DND-41 (cell line): ENCODE results near the gene CTXND1.

Experiments used
- ATAC-seq: fragments of 200-7000 bp; cut with Tn5 transposase; 3 replicates; pipeline ENCODE4 v1.9.1; 2021; ENCODE audit warnings: low read depth; ENCODE audit not compliant: insufficient read depth
- DNase-seq: peaks from one replicate; pipeline ENCODE4 v3.0.0-alpha.2; 2020
- H2AFZ ChIP-seq: 2 replicates; pipeline ENCODE4 v1.6.0; 2012; ENCODE audit warnings: low read depth, low read length
- H3K27ac ChIP-seq: 2 replicates; pipeline ENCODE4 v1.5.1; 2012; ENCODE audit warnings: low read length, inconsistent platforms
- H3K27me3 ChIP-seq: fragments of 200-600 bp; sonication (generic); 2 replicates; pipeline ENCODE4 v1.6.0; 2012; ENCODE audit warnings: low read length, mild to moderate bottlenecking, inconsistent platforms; ENCODE audit not compliant: insufficient read depth, poor library complexity
- H3K36me3 ChIP-seq: 2 replicates; pipeline ENCODE4 v1.5.1; 2012; ENCODE audit warnings: low read length, inconsistent platforms; ENCODE audit not compliant: insufficient read depth
- H3K4me1 ChIP-seq: 2 replicates; pipeline ENCODE4 v1.5.1; 2012; ENCODE audit warnings: mild to moderate bottlenecking, low read length; ENCODE audit not compliant: insufficient read depth
- H3K4me2 ChIP-seq: 2 replicates; pipeline ENCODE4 v1.6.0; 2012; ENCODE audit warnings: mild to moderate bottlenecking, moderate library complexity, low read length, inconsistent platforms; ENCODE audit not compliant: insufficient read depth
- H3K4me3 ChIP-seq, 2 experiments: fragments of 200-600 bp in 1 of 2; shearing (Covaris generic) in 1 of 2; 2 replicates each; pipeline ENCODE4 v1.5.1; 2012 to 2016; ENCODE audit warnings: inconsistent platforms in 2 of 2, low read length in 2 of 2, mild to moderate bottlenecking in 2 of 2, low read depth in 1 of 2, moderate library complexity in 1 of 2
- H3K79me2 ChIP-seq: 2 replicates; pipeline ENCODE4 v1.6.0; 2012; ENCODE audit warnings: low read length, inconsistent platforms; ENCODE audit not compliant: insufficient read depth
- H3K9ac ChIP-seq: 2 replicates; pipeline ENCODE4 v1.6.0; 2012; ENCODE audit warnings: low read depth, mild to moderate bottlenecking, inconsistent platforms, low read length, moderate library complexity
- H3K9me3 ChIP-seq: 2 replicates; pipeline ENCODE4 v1.5.1; 2012; ENCODE audit warnings: low read length, moderate library complexity, mild to moderate bottlenecking, inconsistent platforms; ENCODE audit not compliant: insufficient read depth, severe bottlenecking
- H4K20me1 ChIP-seq: 2 replicates; pipeline ENCODE4 v1.6.0; 2012; ENCODE audit warnings: low read length; ENCODE audit not compliant: insufficient read depth
- EZH2 ChIP-seq: IDR thresholded peaks from 3 replicates; pipeline ENCODE4 v1.6.1; 2012; ENCODE audit warnings: borderline replicate concordance, low read depth, mild to moderate bottlenecking, moderate library complexity, low read length, inconsistent platforms; ENCODE audit not compliant: severe bottlenecking
- TF ChIP-seq, protein P1 (sequence below): IDR thresholded peaks from 2 replicates; pipeline ENCODE4 v1.5.1; 2012; ENCODE audit warnings: borderline replicate concordance, low read length, moderate library complexity, mild to moderate bottlenecking; ENCODE audit not compliant: poor library complexity, severe bottlenecking; ENCODE audit errors: extremely low read depth

The CTXND1 gene

DNA sequence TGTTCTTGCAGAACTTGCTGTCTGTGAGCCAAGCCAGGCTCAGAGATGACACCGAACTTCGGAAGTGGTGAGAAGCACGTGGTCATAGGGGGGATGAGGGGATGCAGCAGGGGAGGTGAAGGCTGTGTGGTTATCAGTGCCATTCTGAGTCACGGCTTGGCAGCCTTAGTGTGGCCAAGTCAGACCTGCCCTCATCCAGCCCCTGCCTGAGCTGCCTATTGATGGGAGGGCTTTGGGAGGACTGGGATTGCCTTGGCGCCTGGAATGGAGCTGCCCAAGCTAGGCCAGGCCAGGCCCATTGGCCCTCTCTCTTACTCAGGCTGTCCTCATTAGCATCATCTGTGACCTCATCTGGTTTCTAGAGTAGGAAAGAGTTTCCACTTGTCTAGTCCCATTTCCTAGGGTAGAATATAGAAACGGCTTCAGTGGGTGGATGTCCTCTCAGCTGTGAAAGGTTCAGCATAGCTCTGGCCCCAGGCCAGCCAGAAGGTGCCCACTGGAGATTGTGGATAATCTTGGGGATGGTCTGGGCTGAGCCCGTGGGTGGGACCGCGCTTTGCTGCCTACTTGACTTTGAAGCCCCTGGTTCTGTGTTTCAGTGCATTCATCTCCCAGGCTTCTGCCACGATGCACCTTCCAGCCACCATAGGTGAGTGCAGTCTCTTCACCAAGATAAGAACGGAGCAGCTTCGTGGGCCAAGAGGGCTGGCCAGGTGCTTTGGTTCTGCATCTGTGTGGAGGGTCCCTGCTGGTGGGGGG lies 92.0 kb downstream of the CTXND1 start:
- TF ChIP-seq EZH2: no peak
- TF ChIP-seq, protein P1, sequence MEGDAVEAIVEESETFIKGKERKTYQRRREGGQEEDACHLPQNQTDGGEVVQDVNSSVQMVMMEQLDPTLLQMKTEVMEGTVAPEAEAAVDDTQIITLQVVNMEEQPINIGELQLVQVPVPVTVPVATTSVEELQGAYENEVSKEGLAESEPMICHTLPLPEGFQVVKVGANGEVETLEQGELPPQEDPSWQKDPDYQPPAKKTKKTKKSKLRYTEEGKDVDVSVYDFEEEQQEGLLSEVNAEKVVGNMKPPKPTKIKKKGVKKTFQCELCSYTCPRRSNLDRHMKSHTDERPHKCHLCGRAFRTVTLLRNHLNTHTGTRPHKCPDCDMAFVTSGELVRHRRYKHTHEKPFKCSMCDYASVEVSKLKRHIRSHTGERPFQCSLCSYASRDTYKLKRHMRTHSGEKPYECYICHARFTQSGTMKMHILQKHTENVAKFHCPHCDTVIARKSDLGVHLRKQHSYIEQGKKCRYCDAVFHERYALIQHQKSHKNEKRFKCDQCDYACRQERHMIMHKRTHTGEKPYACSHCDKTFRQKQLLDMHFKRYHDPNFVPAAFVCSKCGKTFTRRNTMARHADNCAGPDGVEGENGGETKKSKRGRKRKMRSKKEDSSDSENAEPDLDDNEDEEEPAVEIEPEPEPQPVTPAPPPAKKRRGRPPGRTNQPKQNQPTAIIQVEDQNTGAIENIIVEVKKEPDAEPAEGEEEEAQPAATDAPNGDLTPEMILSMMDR: no peak
- Histone ChIP-seq H3K4me2 (0 out of 2 replicates have a peak overlapping the region, but pooled peaks have one; percentile 17), H3K27me3 (no peaks in the 10 kb centered on the region), H3K9me3 (no peaks in the 10 kb centered on the region), H3K27ac (peak overlapping the region; percentile 64), H4K20me1 (no peaks in the 10 kb centered on the region), H3K36me3 (peaks cover 9% of the 10 kb centered on the region; the same call in 1 of the 2 replicates), H2AFZ (peak overlapping the region; percentile 59), H3K4me1 (peaks cover 16% of the 10 kb centered on the region), H3K9ac (peak overlapping the region; percentile 7; the same call in 1 of the 2 replicates), H3K79me2 (no peaks in the 10 kb centered on the region), H3K4me3 (no peak overlapping the region)
- ATAC-seq (no peak), DNase-seq (no peak)

DNA sequence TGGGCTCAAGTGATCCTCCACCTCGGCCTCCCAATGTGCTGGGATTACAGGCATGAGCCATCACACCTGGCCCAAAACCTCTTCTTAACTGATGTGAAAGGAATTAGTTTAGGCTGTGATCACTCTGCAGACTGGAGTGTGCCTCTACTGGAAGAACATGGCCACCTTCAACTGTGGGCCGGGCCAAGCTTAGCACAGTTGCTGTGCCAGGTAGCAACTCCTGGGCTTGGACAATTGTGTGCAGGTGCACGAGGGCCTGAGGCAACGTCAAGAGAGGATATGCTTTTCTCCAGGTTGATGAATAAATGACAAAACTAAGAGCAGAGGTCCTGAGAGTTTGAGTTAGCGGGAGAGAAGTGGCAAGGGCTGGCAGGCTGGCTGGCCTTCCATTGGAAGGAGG lies 92.7 kb downstream of the CTXND1 start:
- Histone ChIP-seq H3K4me1 (peaks cover 20% of the 10 kb centered on the region), H4K20me1 (no peaks in the 10 kb centered on the region), H3K36me3 (peaks cover 9% of the 10 kb centered on the region; the same call in 1 of the 2 replicates), H3K9me3 (no peaks in the 10 kb centered on the region), H3K79me2 (no peaks in the 10 kb centered on the region), H3K4me2 (no peak overlapping the region), H3K4me3 (no peak overlapping the region), H3K27me3 (no peaks in the 10 kb centered on the region), H3K9ac (no peak overlapping the region), H2AFZ (no peak overlapping the region), H3K27ac (no peak overlapping the region; the same call in 1 of the 2 replicates)
- ATAC-seq (no peak), DNase-seq (no peak)
- no peak for TF ChIP-seq EZH2
- TF ChIP-seq, protein P1: no peak

DNA sequence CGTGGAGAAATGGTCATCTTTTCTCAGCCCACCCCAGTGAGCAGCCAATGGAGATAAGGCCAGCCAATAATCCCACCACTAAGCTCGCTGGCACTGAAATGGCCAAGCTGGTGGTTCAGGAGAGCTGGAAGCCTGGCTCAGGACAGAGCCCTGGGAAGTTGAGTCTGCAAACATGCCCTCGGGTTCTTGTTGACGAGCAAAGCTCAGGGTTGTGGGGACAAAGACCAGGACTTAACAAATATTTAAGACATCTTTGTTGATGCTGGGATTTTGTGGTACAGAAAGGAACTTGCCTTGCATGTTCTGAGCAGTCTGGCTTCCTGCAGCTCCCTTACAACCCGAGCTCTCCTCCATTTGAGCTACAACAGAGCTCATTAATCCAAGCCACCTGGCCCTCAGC lies 94.8 kb downstream of the CTXND1 start:
- no peak overlapping the region for H3K4me2 ChIP-seq
- no peaks in the 10 kb centered on the region for H3K27me3 ChIP-seq
- no peak for ATAC-seq
- no peaks in the 10 kb centered on the region for H3K79me2 ChIP-seq
- no peak overlapping the region for H3K9ac ChIP-seq
- H3K4me3 ChIP-seq: no peak overlapping the region
- no peaks in the 10 kb centered on the region for H3K9me3 ChIP-seq
- peaks cover 9% of the 10 kb centered on the region; the same call in 1 of the 2 replicates for H3K36me3 ChIP-seq
- H4K20me1 ChIP-seq: no peaks in the 10 kb centered on the region
- H3K27ac ChIP-seq: no peak overlapping the region
- DNase-seq: no peak
- H2AFZ ChIP-seq: no peak overlapping the region
- H3K4me1 ChIP-seq: peaks cover 31% of the 10 kb centered on the region
- no peak for TF ChIP-seq EZH2
- TF ChIP-seq, protein P1: no peak
